DLD1 (cell line): Measurements from ENCODE around the gene SLC66A2.

Source experiments
- in situ Hi-C: cut with HindIII; loops from 2 replicates; pipeline ENCODE4 v1.10.0; 2017; ENCODE audit warnings: low sequenced_read_pairs

The SLC66A2 gene

DNA sequence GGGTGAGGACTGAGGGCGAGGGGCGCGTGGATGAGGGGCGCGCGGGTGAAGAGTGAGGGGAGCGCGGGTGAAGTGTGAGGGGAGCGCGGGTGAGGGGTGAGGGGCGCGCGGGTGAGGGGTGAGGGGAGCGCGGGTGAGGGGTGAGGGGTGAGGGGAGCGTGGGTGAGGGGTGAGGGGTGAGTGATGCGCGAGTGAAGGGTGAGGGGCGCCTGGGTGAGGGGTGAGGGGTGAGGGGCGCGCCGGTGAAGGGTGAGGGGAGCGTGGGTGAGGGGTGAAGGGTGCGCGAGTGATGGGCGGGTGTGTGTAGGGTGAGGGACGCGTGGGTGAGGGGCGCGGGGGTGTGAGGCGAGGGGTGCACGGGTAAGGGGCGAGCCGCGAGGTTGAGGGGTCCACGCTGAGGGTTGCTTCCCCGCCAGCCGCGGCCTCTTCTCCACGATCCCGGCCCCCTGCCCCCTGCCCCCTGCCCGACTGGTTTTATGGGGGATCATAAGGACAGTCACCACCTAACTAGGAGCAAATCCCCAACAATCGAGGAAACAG is 1.1 kb upstream of the SLC66A2 start:
- in situ Hi-C loops = no loop called here

- in situ Hi-C loops = no loop called here
Observed at GRCh38 chr18:79950515-79951341, 725 bp downstream of the SLC66A2 start.

DNA sequence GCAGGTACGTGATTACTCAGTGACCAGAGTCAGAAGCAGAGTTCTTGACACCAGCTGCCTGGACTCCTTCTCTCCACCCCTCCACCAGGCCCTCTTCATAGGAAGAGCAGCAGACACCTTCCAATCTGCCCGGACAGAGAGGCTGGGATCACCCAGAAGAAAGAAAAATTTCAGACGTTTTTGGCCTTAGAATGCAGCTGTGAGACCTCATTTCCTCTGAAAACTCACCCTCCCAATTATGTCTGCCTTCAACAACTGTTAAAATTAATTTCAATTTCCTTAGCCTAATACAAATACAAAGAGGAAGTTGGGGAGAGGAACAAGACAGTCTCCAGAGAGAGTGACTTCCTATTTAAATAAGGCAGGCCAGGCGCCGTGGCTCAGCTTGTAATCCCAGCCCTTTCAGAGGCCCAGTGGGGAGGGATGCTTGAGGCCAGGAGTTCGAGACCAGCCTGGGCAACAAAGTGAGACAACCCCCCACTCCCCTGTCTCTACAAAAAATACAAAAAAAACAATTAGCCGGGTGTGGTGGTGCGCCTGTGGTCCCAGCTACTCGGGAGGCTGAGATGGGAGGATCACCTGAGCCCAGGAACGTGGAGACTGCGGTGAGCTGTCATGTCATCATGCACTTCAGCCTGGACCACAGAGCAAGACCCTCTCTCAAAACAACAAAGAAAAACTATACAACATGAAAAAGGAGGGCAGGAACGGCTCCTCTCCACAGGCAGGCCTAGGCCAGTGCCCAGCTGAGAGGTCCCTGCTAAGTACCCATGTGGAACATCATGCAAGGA is 1.6 kb downstream of the SLC66A2 start:
- in situ Hi-C loops = no loop called here

DNA sequence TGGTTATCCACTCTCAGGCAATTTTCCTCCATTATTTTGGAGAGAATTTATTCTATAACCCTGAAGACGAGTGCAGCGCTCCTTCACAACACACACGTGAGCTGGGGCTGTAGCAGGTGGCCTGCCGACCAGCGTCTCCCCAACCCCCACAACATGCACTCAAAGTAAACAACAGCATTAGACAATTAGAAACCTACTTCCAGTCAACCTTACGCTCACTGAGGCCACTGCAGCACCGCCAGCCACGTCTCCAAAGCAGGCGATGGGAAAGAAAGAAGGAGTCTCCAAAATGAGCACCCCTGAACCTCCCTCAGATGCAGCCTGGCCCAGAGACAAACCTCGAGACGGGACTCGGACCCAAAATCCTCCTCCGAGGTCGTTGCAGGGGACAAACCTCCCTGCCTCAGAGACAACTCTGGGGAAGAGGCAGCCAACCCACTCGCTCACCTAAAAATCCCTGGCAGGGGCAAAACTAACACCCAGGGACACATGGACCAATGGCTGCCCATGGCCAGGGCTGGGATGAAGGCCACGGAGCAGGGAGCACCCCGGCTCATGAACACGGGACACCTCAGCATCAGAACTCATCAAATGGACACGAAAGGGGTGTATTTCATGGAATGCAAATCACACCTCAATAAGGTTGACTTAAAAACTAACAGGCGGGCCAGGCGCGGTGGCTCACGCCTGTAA is 2.6 kb downstream of the SLC66A2 start:
- in situ Hi-C loops = no loop called here

DNA sequence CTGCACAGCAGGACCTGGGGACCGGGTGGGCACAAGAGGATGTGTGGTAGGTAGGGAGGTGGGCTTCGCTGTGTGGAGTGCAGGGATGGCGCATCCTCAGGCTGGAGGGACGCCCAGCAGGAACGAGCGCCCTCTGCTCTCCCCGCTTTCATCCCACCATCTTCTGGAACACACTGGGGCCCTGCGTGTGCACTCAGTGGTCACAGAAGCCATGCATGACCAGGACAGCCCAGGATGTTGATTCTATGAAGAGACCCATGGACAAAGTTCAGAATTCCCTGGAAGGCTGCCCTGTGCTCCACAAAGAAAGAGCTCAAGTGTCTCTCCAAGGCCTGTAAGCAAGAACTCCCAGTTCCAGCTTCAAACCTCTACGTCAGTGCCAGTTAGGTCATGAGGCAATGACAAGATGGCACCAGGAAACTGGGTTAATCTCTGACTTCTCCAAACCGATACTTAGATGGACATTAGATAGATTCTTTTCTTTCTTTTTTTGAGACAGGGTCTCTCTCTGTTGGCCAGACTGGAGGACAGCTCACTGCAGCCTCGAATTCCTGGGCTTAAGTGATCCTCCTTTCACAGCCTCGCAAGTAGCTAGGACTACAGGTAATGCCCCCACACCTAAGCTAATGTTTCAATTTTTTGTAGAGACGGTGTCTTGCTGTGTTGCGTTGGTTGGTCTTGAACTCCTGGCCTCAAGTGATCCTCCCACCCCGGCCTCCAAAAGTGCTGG is 3.4 kb downstream of the SLC66A2 start:
- in situ Hi-C loops = no loop called here

DNA sequence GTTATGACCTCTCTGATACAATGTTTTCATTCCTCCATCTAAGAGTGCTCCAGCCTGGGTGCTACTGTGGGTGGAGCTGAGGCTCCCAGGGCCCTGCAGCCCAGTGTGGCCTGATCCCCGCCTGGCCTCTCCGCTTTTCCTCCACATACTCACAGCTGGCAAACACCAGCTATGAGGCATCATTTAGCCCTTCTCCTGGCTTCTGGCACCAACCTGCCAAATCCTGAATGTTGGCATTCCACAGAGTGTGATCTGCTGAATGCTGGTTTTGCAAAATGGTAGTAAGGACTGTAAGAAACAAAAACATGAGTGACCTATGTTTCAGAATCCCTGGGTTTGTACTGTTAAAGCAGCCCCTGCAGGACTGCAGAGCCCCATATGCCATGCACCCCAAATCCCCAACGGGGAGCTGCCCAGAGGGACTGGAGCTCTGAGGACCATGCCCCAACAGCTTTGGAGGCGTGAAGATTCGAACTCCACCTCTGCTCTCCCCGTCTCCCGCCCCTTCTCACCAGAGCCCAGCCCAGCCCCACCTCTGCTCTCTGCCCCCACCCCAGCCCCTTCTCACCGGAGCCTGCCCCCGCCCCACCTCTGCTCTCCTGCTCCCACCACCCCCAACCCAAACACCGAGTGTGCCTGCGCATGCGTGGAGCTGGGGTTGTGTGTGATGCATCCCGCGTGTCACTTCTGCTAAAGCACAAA is 4.2 kb downstream of the SLC66A2 start:
- in situ Hi-C loops = no loop called here

DNA sequence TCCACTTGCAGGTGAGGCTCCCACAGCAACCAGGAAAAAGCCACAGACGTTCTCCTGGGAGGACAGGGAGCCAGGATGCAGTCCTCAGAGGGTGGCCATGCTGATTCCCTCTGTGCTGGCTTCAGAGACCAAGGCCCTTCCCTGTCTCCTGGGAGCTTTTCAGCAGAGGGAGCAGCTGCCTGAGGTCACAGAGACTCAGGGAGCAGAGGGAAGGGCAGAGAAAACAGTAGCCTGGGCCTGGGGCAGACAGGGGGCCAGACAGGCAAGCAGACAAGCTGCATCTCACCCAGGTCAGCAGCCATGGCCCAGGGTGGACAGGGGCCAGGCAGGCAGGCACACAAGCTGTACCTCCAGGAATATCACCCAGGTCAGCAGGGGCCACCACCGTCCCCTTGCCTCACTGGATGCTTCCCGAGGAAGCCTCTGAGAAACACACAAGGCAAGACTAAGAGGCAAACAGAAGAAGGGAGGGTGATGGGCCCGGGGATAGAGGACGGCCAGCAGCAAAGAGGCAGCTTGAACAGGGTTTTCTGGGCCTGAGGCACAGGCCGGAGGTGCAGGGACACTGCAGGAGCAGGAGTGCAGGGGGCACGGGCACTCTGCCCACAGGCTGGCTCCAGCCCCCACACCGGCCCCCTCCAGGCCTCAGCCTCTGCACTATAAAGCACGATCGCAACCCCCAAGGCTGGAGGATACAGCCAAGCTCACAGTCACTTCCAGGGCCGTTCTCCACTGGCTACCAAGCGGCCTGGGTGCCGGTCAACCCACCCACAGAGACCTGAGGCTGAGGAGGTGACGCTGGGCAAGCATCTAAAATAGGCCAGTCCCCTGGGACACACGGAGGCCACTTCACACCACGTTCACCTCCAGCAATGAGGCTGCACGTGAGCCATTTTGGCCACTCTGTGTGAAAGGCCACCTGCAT is 6.1 kb downstream of the SLC66A2 start:
- in situ Hi-C loops = no loop called here

GRCh38 chr18:79944746-79945117 is 6.7 kb downstream of the SLC66A2 start:
- in situ Hi-C loops = no loop called here

DNA sequence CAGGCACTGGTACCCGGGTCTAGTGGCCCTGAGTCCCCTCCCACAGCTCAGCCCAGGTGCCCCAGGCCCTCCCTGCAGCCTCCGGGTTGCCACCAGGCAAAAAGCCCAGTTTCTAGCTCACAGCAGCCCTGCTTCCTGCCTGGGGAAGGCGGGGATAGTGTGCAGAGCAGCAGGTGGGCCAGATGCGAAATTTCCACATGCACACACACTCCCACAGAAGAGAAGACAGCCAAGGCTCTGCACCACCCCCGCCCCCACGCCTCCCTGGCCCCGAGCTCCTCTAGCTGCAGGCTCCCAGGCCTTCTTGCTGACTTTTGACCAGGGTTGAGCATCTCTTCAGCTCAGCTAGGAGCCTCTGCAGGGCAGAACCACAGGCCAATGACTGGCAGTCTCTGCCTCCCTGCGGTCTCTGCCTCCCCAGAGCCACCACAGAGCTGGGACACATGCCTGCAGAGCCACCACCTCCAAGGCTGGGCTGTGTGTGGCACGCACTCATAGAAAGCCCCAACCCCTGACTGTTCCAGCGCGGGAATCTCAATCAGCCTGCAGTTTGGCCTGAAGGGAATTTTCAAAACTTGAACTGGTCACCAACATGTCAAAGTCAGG is 7.2 kb downstream of the SLC66A2 start:
- in situ Hi-C loops = no loop called here

DNA sequence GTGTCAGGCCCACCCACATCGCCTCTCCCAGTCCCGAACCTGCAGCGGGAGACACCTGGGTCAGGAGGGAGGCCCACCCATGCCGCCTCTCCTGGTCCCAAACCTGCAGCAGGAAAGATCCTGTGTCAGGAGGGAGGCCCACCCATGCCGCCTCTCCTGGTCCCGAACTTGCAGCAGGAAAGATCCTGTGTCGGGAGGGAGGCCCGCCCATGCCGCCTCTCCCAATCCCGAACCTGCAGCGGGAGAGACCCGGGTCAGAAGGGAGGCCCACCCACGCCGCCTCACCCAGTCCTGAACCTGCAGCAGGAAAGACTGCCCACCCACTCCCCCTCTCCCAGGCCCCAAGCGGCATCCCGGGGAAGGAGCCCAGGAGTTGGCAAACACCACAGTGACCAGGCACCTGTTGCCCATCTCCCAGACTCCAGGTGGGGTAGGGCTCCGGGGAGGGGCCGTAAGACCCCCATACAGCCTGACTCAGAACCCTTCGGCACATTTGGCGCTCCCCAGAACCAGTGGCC is 7.8 kb downstream of the SLC66A2 start:
- in situ Hi-C loops = no loop called here

GRCh38 chr18:79942786-79943607 is 8.5 kb downstream of the SLC66A2 start:
- in situ Hi-C loops = no loop called here

- in situ Hi-C loops = no loop called here
Observed at GRCh38 chr18:79942211-79942610, 9.2 kb downstream of the SLC66A2 start.

- in situ Hi-C loops = no loop called here
Observed at GRCh38 chr18:79941473-79942119, 9.9 kb downstream of the SLC66A2 start.

- in situ Hi-C loops = no loop called here
Observed at GRCh38 chr18:79940814-79941472, 10.5 kb downstream of the SLC66A2 start.

DNA sequence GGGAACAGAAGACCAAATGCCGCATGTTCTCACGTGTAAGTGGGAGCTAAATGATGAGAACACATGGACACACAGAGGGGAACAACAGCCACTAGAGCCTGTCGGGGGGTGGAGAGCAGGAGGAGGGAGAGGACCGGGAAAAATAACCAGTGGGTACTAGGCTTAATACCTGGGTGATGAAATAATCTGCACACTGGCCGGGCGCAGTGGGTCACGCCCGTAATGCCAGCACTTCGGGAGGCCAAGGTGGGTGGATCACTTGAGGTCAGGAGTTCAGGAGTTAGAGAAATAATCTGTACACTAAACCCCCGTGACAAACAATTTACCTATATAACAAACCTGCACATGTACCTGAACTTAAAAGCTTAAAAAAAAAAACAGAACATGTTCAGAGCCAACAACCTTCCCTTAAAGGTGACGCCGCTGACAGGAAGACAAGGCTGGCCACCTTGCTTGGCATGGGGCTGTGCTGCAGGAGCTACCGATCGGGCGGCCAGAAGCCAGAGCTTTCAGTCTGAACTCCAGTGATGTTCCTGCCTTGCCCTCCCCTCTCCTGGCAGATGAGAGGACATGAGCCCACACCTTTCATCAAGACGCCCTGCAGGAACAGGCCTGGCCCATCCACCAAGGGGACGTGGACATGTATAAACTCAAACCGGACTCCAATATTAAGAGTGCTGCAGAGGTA is 11.2 kb downstream of the SLC66A2 start:
- in situ Hi-C loops = no loop called here

- in situ Hi-C loops = no loop called here
Observed at GRCh38 chr18:79939096-79939495, 12.4 kb downstream of the SLC66A2 start.
